Activated naive CD8-positive, alpha-beta T cell treated with anti-CD3 and anti-CD28 coated beads, Interleukin-2, amount 50 U/mL, for 24 hours (primary cell): ENCODE results near the gene LARGE1.

Source experiments
- ATAC-seq: fragments of 150-1000 bp; cut with Tn5 transposase; one replicate; pipeline ENCODE4 v1.10.0; 2021
- DNase-seq: peaks from one replicate; pipeline ENCODE4 v3.0.0; 2021
- H3K27ac Mint-ChIP-seq: one replicate; pipeline ENCODE4 v1.8.0; 2021; ENCODE audit warnings: mild to moderate bottlenecking, mixed read lengths
- H3K27me3 Mint-ChIP-seq: one replicate; pipeline ENCODE4 v1.8.0; 2021; ENCODE audit warnings: mixed read lengths
- H3K36me3 Mint-ChIP-seq: one replicate; pipeline ENCODE4 v1.8.0; 2021; ENCODE audit warnings: low read depth, mixed read lengths
- H3K4me1 Mint-ChIP-seq: one replicate; pipeline ENCODE4 v1.8.0; 2021; ENCODE audit warnings: mixed read lengths
- H3K4me3 Mint-ChIP-seq: one replicate; pipeline ENCODE4 v1.8.0; 2021; ENCODE audit warnings: mild to moderate bottlenecking, moderate library complexity, mixed read lengths
- H3K9me3 Mint-ChIP-seq: one replicate; pipeline ENCODE4 v1.8.0; 2021; ENCODE audit warnings: mixed read lengths

LARGE1 gene

GRCh38 chr22:33520904-33521780, 399.1 kb downstream of the LARGE1 start:
- DNase-seq = no peak
- H3K27me3 Mint-ChIP-seq = peaks cover 2% of the 10 kb centered on the region
- no peak for ATAC-seq
- no peak overlapping the region for H3K4me3 Mint-ChIP-seq
- H3K4me1 Mint-ChIP-seq = peaks cover 21% of the 10 kb centered on the region
- peaks cover 7% of the 10 kb centered on the region for H3K9me3 Mint-ChIP-seq
- H3K27ac Mint-ChIP-seq = no peak overlapping the region
- no peaks in the 10 kb centered on the region for H3K36me3 Mint-ChIP-seq

GRCh38 chr22:33519974-33520903, 400.0 kb downstream of the LARGE1 start:
- Mint-ChIP-seq H3K27me3 (peaks cover 2% of the 10 kb centered on the region), H3K27ac (no peak overlapping the region), H3K9me3 (peaks cover 7% of the 10 kb centered on the region), H3K4me3 (no peak overlapping the region), H3K4me1 (peaks cover 21% of the 10 kb centered on the region), H3K36me3 (no peaks in the 10 kb centered on the region)
- ATAC-seq = no peak
- DNase-seq = no peak

GRCh38 chr22:33519071-33519973, 401.0 kb downstream of the LARGE1 start:
- no peaks in the 10 kb centered on the region for H3K36me3 Mint-ChIP-seq
- ATAC-seq (no peak), DNase-seq (peak; percentile 3)
- no peak overlapping the region for H3K4me3 Mint-ChIP-seq
- peaks cover 7% of the 10 kb centered on the region for H3K9me3 Mint-ChIP-seq
- H3K27ac Mint-ChIP-seq = no peak overlapping the region
- H3K27me3 Mint-ChIP-seq = peaks cover 2% of the 10 kb centered on the region
- peaks cover 15% of the 10 kb centered on the region for H3K4me1 Mint-ChIP-seq

- no peak overlapping the region for H3K27ac Mint-ChIP-seq
- H3K4me1 Mint-ChIP-seq = peaks cover 10% of the 10 kb centered on the region
- H3K4me3 Mint-ChIP-seq = no peak overlapping the region
- ATAC-seq = no peak
- no peak for DNase-seq
- peaks cover 7% of the 10 kb centered on the region for H3K9me3 Mint-ChIP-seq
- no peaks in the 10 kb centered on the region for H3K36me3 Mint-ChIP-seq
- peaks cover 2% of the 10 kb centered on the region for H3K27me3 Mint-ChIP-seq
Observed at GRCh38 chr22:33518405-33518804, 401.9 kb downstream of the LARGE1 start.

GRCh38 chr22:33515795-33516194, 404.5 kb downstream of the LARGE1 start:
- H3K36me3 Mint-ChIP-seq = no peaks in the 10 kb centered on the region
- H3K4me1 Mint-ChIP-seq = peaks cover 6% of the 10 kb centered on the region
- H3K9me3 Mint-ChIP-seq = no peaks in the 10 kb centered on the region
- H3K4me3 Mint-ChIP-seq = no peak overlapping the region
- ATAC-seq (no peak), DNase-seq (no peak)
- no peak overlapping the region for H3K27ac Mint-ChIP-seq
- peaks cover 2% of the 10 kb centered on the region for H3K27me3 Mint-ChIP-seq

GRCh38 chr22:33513388-33514338, 406.6 kb downstream of the LARGE1 start:
- no peaks in the 10 kb centered on the region for H3K27me3 Mint-ChIP-seq
- no peaks in the 10 kb centered on the region for H3K9me3 Mint-ChIP-seq
- DNase-seq (no peak), ATAC-seq (no peak)
- H3K4me3 Mint-ChIP-seq = no peak overlapping the region
- no peaks in the 10 kb centered on the region for H3K4me1 Mint-ChIP-seq
- H3K36me3 Mint-ChIP-seq = no peaks in the 10 kb centered on the region
- no peak overlapping the region for H3K27ac Mint-ChIP-seq

GRCh38 chr22:33512908-33513307, 407.4 kb downstream of the LARGE1 start:
- Mint-ChIP-seq H3K36me3 (no peaks in the 10 kb centered on the region), H3K4me1 (no peaks in the 10 kb centered on the region), H3K27ac (no peak overlapping the region), H3K27me3 (no peaks in the 10 kb centered on the region), H3K9me3 (no peaks in the 10 kb centered on the region), H3K4me3 (no peak overlapping the region)
- no peak for ATAC-seq
- DNase-seq = no peak

- Mint-ChIP-seq H3K4me1 (no peaks in the 10 kb centered on the region), H3K9me3 (no peaks in the 10 kb centered on the region), H3K27me3 (peaks cover 2% of the 10 kb centered on the region), H3K27ac (no peak overlapping the region), H3K4me3 (no peak overlapping the region), H3K36me3 (no peaks in the 10 kb centered on the region)
- no peak for ATAC-seq
- no peak for DNase-seq
Observed at GRCh38 chr22:33510429-33510904, 409.8 kb downstream of the LARGE1 start.

GRCh38 chr22:33504941-33505625, 415.2 kb downstream of the LARGE1 start:
- H3K36me3 Mint-ChIP-seq = no peaks in the 10 kb centered on the region
- no peak overlapping the region for H3K4me3 Mint-ChIP-seq
- DNase-seq = no peak
- no peaks in the 10 kb centered on the region for H3K4me1 Mint-ChIP-seq
- H3K9me3 Mint-ChIP-seq = no peaks in the 10 kb centered on the region
- H3K27me3 Mint-ChIP-seq = peaks cover 3% of the 10 kb centered on the region
- no peak overlapping the region for H3K27ac Mint-ChIP-seq
- ATAC-seq = no peak

GRCh38 chr22:33496112-33496511, 424.2 kb downstream of the LARGE1 start:
- Mint-ChIP-seq H3K4me1 (peaks cover 7% of the 10 kb centered on the region), H3K4me3 (no peak overlapping the region), H3K9me3 (no peaks in the 10 kb centered on the region), H3K27me3 (no peaks in the 10 kb centered on the region), H3K36me3 (no peaks in the 10 kb centered on the region), H3K27ac (no peak overlapping the region)
- DNase-seq = no peak
- no peak for ATAC-seq

GRCh38 chr22:33493476-33494205, 426.6 kb downstream of the LARGE1 start:
- peaks cover 3% of the 10 kb centered on the region for H3K27me3 Mint-ChIP-seq
- H3K27ac Mint-ChIP-seq = no peak overlapping the region
- H3K4me3 Mint-ChIP-seq = no peak overlapping the region
- H3K4me1 Mint-ChIP-seq = peaks cover 7% of the 10 kb centered on the region
- ATAC-seq (no peak), DNase-seq (no peak)
- H3K36me3 Mint-ChIP-seq = no peaks in the 10 kb centered on the region
- H3K9me3 Mint-ChIP-seq = peaks cover 14% of the 10 kb centered on the region

GRCh38 chr22:33492210-33492651, 428.0 kb downstream of the LARGE1 start:
- ATAC-seq (no peak), DNase-seq (no peak)
- peaks cover 3% of the 10 kb centered on the region for H3K27me3 Mint-ChIP-seq
- no peak overlapping the region for H3K27ac Mint-ChIP-seq
- H3K36me3 Mint-ChIP-seq = no peaks in the 10 kb centered on the region
- peaks cover 14% of the 10 kb centered on the region for H3K9me3 Mint-ChIP-seq
- peaks cover 7% of the 10 kb centered on the region for H3K4me1 Mint-ChIP-seq
- no peak overlapping the region for H3K4me3 Mint-ChIP-seq
